Upper lobe of right lung (tissue), 1 donor: Measurements from ENCODE around the gene C19orf33. TPM values are rescaled to one million over a fixed set of nuclear protein-coding genes. Genes with fewer than 3 reads are reported as not detected.
A peak's percentile ranks its signal among the peaks of the same experiment; 100 is the strongest.

Experiments
- ATAC-seq: fragments of 200-7000 bp; cut with Tn5 transposase; one replicate; pipeline ENCODE4 v1.9.1; 2020; ENCODE audit warnings: mild to moderate bottlenecking, moderate library complexity
- DNase-seq: peaks from one replicate; pipeline ENCODE4 v3.0.0-alpha.2; 2020
- H3K27ac ChIP-seq: fragments of 200-600 bp; one replicate; pipeline ENCODE4 v1.8.0; 2022
- H3K27me3 ChIP-seq: fragments of 200-600 bp; one replicate; pipeline ENCODE4 v1.8.0; 2022; ENCODE audit warnings: mild to moderate bottlenecking
- H3K36me3 ChIP-seq: fragments of 200-600 bp; one replicate; pipeline ENCODE4 v1.8.0; 2022
- H3K4me1 ChIP-seq: fragments of 200-600 bp; one replicate; pipeline ENCODE4 v1.8.0; 2022
- H3K4me3 ChIP-seq: fragments of 200-600 bp; one replicate; pipeline ENCODE4 v1.8.0; 2022; ENCODE audit warnings: mild to moderate bottlenecking
- H3K9me3 ChIP-seq: fragments of 200-600 bp; one replicate; pipeline ENCODE4 v1.8.0; 2022
- intact Hi-C: fragments of 100-400 bp; cut with DNase I; formaldehyde crosslinking; loops from one replicate; pipeline ENCODE4 v1.11.0; 2022
- total RNA-seq: library from RNA; stranded (reverse); fragmentation: NEBNext Ultra II Directional; extraction: Animal tissue kit (Norgen Biotek cat#: 25700); gene quantifications from one replicate; pipeline ENCODE4 v1.2.1, GENCODE V29; 2021
- TF ChIP-seq, protein P1 (sequence below): fragments of 200-600 bp; IDR thresholded peaks from one replicate; pipeline ENCODE4 v1.8.0; 2022; ENCODE audit warnings: antibody characterized with exemption
- donor health status: DM: no; HTN: yes; CAD: no; lungs with severe emphysema.

Gene C19orf33
- total RNA-seq, 1 donor from 2014 or later = 63.0 TPM

GRCh38 chr19:38264486-38265212 lies 39.4 kb upstream of the C19orf33 start, which contains the start of gene SPINT2:
SPINT2 (plus strand) TSS chr19:38264573; CDS start chr19:38264893, 320 bp downstream.
- Histone ChIP-seq H3K4me3 (peak within 1 kb of the TSS; percentile 64), H3K36me3 (no peaks in the 10 kb centered on the region), H3K27me3 (no peaks in the 10 kb centered on the region), H3K27ac (peak within 1 kb of the TSS; percentile 86), H3K9me3 (no peaks in the 10 kb centered on the region), H3K4me1 (peaks cover 16% of the 10 kb centered on the region)
- TF ChIP-seq, protein P1, sequence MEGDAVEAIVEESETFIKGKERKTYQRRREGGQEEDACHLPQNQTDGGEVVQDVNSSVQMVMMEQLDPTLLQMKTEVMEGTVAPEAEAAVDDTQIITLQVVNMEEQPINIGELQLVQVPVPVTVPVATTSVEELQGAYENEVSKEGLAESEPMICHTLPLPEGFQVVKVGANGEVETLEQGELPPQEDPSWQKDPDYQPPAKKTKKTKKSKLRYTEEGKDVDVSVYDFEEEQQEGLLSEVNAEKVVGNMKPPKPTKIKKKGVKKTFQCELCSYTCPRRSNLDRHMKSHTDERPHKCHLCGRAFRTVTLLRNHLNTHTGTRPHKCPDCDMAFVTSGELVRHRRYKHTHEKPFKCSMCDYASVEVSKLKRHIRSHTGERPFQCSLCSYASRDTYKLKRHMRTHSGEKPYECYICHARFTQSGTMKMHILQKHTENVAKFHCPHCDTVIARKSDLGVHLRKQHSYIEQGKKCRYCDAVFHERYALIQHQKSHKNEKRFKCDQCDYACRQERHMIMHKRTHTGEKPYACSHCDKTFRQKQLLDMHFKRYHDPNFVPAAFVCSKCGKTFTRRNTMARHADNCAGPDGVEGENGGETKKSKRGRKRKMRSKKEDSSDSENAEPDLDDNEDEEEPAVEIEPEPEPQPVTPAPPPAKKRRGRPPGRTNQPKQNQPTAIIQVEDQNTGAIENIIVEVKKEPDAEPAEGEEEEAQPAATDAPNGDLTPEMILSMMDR = no peak
- intact Hi-C loops = no loop called here
- DNase-seq = no peak
- ATAC-seq = peak; percentile 32

- TF ChIP-seq, protein P1 = no peak
- H3K27ac ChIP-seq = peak overlapping the region; percentile 86
- no peaks in the 10 kb centered on the region for H3K27me3 ChIP-seq
- ATAC-seq (peak; percentile 32), DNase-seq (peak; percentile 74)
- intact Hi-C loops = no loop called here
- no peaks in the 10 kb centered on the region for H3K36me3 ChIP-seq
- peaks cover 16% of the 10 kb centered on the region for H3K4me1 ChIP-seq
- H3K4me3 ChIP-seq = peak overlapping the region; percentile 64
- H3K9me3 ChIP-seq = no peaks in the 10 kb centered on the region
Measured at GRCh38 chr19:38265213-38265861, 38.7 kb upstream of the C19orf33 start.

DNA sequence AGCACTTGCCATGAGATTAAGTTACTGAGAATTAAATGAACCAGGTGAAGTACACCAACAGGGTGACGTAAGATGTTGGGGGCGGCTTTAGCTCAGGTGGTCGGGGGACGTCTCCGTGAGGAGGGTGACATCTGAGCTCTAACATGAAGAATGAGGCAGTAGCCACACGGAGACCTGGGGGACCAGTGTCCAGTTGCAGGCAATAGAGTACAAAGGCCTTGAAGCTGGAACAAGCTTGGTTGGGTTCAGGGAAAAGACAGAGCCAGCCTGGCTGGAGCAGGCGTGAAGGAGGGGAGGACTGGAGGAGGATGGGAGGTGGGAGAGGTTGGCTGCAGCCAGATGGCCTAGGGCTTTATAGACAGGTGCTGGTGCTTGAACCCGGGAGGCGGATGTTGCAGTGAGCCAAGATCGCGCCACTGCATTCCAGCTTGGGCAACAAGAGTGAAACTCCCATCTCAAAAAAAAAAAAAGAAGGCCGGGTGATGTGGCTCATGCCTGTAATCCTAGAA lies 38.1 kb upstream of the C19orf33 start:
- peak overlapping the region; percentile 86 for H3K27ac ChIP-seq
- DNase-seq (no peak), ATAC-seq (no peak)
- H3K4me3 ChIP-seq = peak overlapping the region; percentile 64
- H3K27me3 ChIP-seq = no peaks in the 10 kb centered on the region
- H3K9me3 ChIP-seq = no peaks in the 10 kb centered on the region
- TF ChIP-seq, protein P1 = no peak
- intact Hi-C loops = no loop called here
- peaks cover 16% of the 10 kb centered on the region for H3K4me1 ChIP-seq
- no peaks in the 10 kb centered on the region for H3K36me3 ChIP-seq

DNA sequence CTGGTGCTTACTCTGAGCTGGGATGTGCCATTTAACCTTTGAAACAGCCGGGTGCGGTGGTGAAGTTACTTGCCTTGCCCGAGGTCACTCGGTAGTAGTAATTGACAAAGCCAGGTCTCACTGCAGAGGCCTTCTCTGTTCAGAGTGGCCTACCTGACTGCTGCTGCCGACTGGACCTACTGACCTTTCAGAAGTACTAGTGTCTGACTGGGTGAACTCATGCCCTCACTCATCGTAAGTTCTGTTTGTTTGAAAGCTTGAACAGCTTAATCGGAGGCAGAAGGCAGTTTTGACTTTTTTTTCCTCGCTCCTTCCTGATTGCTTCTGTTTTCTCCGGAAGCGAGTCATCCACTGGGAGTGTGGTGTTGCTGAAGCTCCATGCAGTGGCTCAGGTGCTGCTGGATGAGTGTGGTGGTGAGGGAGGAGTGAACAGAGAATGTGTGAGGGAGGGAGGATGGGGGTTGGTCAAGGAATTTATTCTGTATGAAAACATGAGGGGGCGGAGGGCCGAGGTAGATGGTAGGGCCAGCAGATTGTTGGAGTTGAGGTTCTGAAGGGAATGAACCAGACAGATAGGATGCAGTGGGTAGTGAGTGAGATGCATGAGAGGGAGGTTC lies 37.0 kb upstream of the C19orf33 start:
- ATAC-seq = no peak
- DNase-seq = no peak
- intact Hi-C loops = no loop called here

GRCh38 chr19:38267761-38268483 lies 36.1 kb upstream of the C19orf33 start:
- Histone ChIP-seq H3K4me3 (no peak overlapping the region), H3K9me3 (no peaks in the 10 kb centered on the region), H3K4me1 (peaks cover 16% of the 10 kb centered on the region), H3K27me3 (no peaks in the 10 kb centered on the region), H3K36me3 (no peaks in the 10 kb centered on the region), H3K27ac (no peak overlapping the region)
- peak; percentile 76 for DNase-seq
- peak; percentile 4 for ATAC-seq
- TF ChIP-seq, protein P1 = no peak
- intact Hi-C loops = no loop called here

More for the DNA sequence above, 37.0 kb upstream of the C19orf33 start:
- Histone ChIP-seq H3K27ac (peak overlapping the region; percentile 65), H3K27me3 (no peaks in the 10 kb centered on the region), H3K36me3 (no peaks in the 10 kb centered on the region), H3K9me3 (no peaks in the 10 kb centered on the region), H3K4me1 (peaks cover 16% of the 10 kb centered on the region), H3K4me3 (peak overlapping the region; percentile 64)
- TF ChIP-seq, protein P1 = no peak
